SJSA1 (cell line): ENCODE results near the gene GREM1. TPM values are rescaled to one million over a fixed set of nuclear protein-coding genes. Genes with fewer than 3 reads are reported as not detected.

Experiments
- DNase-seq, 2 experiments: peaks; one replicate each; pipeline ENCODE4 v3.0.0-alpha.2; 2015 to 2020; ENCODE audit warnings: low spot score in 2 of 2, low read depth in 1 of 2
- H3K27ac ChIP-seq: fragments of 250-450 bp; sonication (Bioruptor Pico); 2 replicates; pipeline ENCODE4 v1.5.1; 2020; ENCODE audit warnings: mild to moderate bottlenecking, moderate library complexity
- H3K27me3 ChIP-seq: fragments of 250-450 bp; sonication (Bioruptor Pico); replicated peaks from 2 replicates; pipeline ENCODE4 v1.5.1; 2020; ENCODE audit warnings: mild to moderate bottlenecking, moderate library complexity
- H3K36me3 ChIP-seq: fragments of 250-450 bp; sonication (Bioruptor Pico); 2 replicates; pipeline ENCODE4 v1.5.1; 2020; ENCODE audit warnings: mild to moderate bottlenecking
- H3K4me1 ChIP-seq: fragments of 250-450 bp; sonication (Bioruptor Pico); replicated peaks from 2 replicates; pipeline ENCODE4 v1.6.1; 2021; ENCODE audit warnings: mild to moderate bottlenecking
- H3K4me3 ChIP-seq: fragments of 250-450 bp; sonication (Bioruptor Pico); 2 replicates; pipeline ENCODE4 v1.5.1; 2020; ENCODE audit warnings: mild to moderate bottlenecking
- H3K9me3 ChIP-seq: fragments of 250-450 bp; sonication (Bioruptor Pico); replicated peaks from 2 replicates; pipeline ENCODE4 v1.5.1; 2020; ENCODE audit warnings: mild to moderate bottlenecking
- total RNA-seq: library from RNA; depleted of rRNA; stranded (reverse); fragments of >200 nt; shearing (Covaris generic); gene quantifications from 2 replicates; pipeline ENCODE4 v1.2.3, GENCODE V29; 2014

Gene GREM1
- total RNA-seq, 1 experiment from 2014 or later = 12.8 TPM

- Histone ChIP-seq H3K27me3 (no peaks in the 10 kb centered on the region), H3K27ac (no peak overlapping the region), H3K4me1 (peaks cover 19% of the 10 kb centered on the region), H3K4me3 (no peak overlapping the region), H3K36me3 (peaks cover 3% of the 10 kb centered on the region; the same call in 1 of the 2 replicates), H3K9me3 (no peaks in the 10 kb centered on the region)
- no peak for DNase-seq
Observed at GRCh38 chr15:32730677-32731654, 13.2 kb downstream of the GREM1 start.

DNA sequence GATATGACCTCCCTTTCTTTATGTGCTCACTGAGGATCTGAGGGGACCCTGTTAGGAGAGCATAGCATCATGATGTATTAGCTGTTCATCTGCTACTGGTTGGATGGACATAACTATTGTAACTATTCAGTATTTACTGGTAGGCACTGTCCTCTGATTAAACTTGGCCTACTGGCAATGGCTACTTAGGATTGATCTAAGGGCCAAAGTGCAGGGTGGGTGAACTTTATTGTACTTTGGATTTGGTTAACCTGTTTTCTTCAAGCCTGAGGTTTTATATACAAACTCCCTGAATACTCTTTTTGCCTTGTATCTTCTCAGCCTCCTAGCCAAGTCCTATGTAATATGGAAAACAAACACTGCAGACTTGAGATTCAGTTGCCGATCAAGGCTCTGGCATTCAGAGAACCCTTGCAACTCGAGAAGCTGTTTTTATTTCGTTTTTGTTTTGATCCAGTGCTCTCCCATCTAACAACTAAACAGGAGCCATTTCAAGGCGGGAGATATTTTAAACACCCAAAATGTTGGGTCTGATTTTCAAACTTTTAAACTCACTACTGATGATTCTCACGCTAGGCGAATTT lies 14.9 kb downstream of the GREM1 start:
- Histone ChIP-seq H3K9me3 (no peaks in the 10 kb centered on the region), H3K27me3 (no peaks in the 10 kb centered on the region), H3K4me1 (peaks cover 19% of the 10 kb centered on the region), H3K27ac (peak overlapping the region; percentile 57), H3K36me3 (peaks cover 3% of the 10 kb centered on the region; the same call in 1 of the 2 replicates), H3K4me3 (no peak overlapping the region)
- no peak for DNase-seq

DNA sequence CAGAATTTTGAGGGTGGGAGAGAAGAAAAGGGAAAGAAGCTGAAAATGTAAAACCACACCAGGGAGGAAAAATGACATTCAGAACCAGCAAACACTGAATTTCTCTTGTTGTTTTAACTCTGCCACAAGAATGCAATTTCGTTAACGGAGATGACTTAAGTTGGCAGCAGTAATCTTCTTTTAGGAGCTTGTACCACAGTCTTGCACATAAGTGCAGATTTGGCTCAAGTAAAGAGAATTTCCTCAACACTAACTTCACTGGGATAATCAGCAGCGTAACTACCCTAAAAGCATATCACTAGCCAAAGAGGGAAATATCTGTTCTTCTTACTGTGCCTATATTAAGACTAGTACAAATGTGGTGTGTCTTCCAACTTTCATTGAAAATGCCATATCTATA lies 15.5 kb downstream of the GREM1 start:
- Histone ChIP-seq H3K4me3 (no peak overlapping the region), H3K9me3 (no peaks in the 10 kb centered on the region), H3K4me1 (peaks cover 19% of the 10 kb centered on the region), H3K27me3 (no peaks in the 10 kb centered on the region), H3K36me3 (peaks cover 3% of the 10 kb centered on the region; the same call in 1 of the 2 replicates), H3K27ac (peak overlapping the region; percentile 57)
- no peak for DNase-seq

- H3K4me1 ChIP-seq = peaks cover 19% of the 10 kb centered on the region
- no peak for DNase-seq
- no peaks in the 10 kb centered on the region for H3K9me3 ChIP-seq
- H3K4me3 ChIP-seq = no peak overlapping the region
- no peak overlapping the region for H3K27ac ChIP-seq
- H3K27me3 ChIP-seq = no peaks in the 10 kb centered on the region
- H3K36me3 ChIP-seq = no peaks in the 10 kb centered on the region; the same call in 1 of the 2 replicates
Observed at GRCh38 chr15:32735989-32736700, 18.3 kb downstream of the GREM1 start.

DNA sequence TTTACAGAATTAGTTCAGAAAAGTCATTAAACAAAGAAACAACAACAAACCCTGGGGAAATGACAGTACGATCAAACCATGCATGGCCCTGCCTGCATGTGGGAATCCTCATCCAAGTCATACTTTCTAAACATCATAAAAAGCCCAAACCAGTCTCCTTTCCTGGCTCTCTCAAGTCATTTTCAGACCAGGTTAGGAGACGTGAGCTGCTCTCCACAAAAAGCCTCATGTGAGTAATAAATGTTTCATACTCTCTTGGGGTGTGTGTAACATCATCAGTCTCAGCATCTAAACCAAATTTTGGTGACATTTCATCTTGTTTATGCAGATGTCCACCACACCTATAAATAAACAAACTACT lies 18.9 kb downstream of the GREM1 start:
- no peak overlapping the region for H3K4me3 ChIP-seq
- no peaks in the 10 kb centered on the region for H3K9me3 ChIP-seq
- DNase-seq = no peak
- no peak overlapping the region for H3K27ac ChIP-seq
- peaks cover 19% of the 10 kb centered on the region for H3K4me1 ChIP-seq
- no peaks in the 10 kb centered on the region for H3K27me3 ChIP-seq
- H3K36me3 ChIP-seq = no peaks in the 10 kb centered on the region; the same call in 1 of the 2 replicates

GRCh38 chr15:32737304-32737703 lies 19.5 kb downstream of the GREM1 start:
- DNase-seq = no peak

GRCh38 chr15:32738666-32739065 lies 20.9 kb downstream of the GREM1 start:
- H3K36me3 ChIP-seq = no peaks in the 10 kb centered on the region
- no peak for DNase-seq
- no peaks in the 10 kb centered on the region for H3K9me3 ChIP-seq
- no peaks in the 10 kb centered on the region for H3K27me3 ChIP-seq
- H3K4me1 ChIP-seq = peaks cover 2% of the 10 kb centered on the region; the same call in 1 of the 2 replicates
- H3K27ac ChIP-seq = no peak overlapping the region
- no peak overlapping the region for H3K4me3 ChIP-seq

More at GRCh38 chr15:32737304-32737703, 19.5 kb downstream of the GREM1 start:
- Histone ChIP-seq H3K36me3 (no peaks in the 10 kb centered on the region; the same call in 1 of the 2 replicates), H3K9me3 (no peaks in the 10 kb centered on the region), H3K4me1 (peaks cover 15% of the 10 kb centered on the region), H3K27ac (no peak overlapping the region), H3K27me3 (no peaks in the 10 kb centered on the region), H3K4me3 (no peak overlapping the region)

DNA sequence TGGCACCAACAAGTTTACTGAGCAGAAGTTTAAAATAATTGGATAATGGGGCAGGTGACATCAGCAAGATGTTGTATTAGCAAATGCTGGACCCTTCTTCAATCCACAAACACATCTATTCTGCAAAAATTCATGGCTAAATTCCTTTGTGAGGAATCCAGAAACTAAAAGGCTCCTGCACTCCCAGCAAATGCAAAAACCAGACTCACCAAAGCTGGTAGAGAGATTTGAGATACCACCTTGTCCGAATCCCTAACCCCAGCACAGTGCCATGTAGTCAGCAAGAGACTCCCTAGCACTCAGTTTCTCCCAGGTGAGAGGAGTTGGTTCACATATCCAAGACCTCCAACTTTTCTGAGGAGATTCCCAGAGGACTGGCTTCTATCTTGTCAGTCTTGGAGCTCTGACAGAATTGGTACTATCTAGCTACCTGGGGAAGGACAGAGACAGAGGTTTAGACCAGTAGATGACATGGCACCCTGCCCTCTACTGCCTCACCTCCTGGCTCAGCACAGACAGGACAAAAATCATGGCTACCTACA lies 21.8 kb downstream of the GREM1 start:
- no peak overlapping the region for H3K4me3 ChIP-seq
- H3K27me3 ChIP-seq = no peaks in the 10 kb centered on the region
- H3K27ac ChIP-seq = no peak overlapping the region
- H3K4me1 ChIP-seq = no peaks in the 10 kb centered on the region
- no peaks in the 10 kb centered on the region for H3K9me3 ChIP-seq
- no peak for DNase-seq
- H3K36me3 ChIP-seq = no peaks in the 10 kb centered on the region

DNA sequence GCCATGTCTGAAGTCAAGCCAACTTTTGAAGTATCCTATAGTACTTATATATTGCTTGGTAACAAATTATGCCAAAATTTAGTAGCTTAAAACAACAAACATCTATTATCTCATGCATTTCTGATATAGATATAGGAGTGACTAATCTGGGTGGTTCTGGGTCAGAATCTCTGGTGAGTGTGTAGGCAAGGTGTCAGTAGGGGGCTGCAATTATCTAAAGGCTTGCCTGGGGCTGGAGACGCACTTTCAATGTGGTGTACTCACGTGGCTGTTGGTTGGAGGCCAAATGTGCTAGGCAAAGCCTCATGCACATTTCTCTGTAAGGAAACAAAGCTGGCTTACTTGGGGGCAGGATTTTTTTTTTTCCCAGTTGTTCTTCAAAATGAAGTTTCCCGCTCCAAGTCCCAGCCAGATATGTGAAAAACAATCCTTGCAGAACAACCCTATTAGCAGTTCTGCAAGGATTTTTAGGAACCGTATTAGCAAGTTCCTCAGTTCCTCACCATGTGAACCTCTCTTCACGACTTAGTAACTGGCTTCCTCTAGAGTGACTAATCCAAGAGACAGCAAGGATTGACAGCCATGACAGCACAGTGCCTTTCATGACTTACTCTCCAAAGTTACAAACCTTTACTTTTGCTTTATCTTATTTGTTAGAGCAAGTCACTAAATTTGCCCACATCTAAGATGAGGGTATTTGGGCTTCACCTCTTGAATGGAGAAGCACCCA lies 25.8 kb downstream of the GREM1 start:
- Histone ChIP-seq H3K4me3 (no peak overlapping the region), H3K9me3 (no peaks in the 10 kb centered on the region), H3K27me3 (no peaks in the 10 kb centered on the region), H3K27ac (no peak overlapping the region), H3K36me3 (no peaks in the 10 kb centered on the region), H3K4me1 (no peaks in the 10 kb centered on the region)
- DNase-seq = no peak

DNA sequence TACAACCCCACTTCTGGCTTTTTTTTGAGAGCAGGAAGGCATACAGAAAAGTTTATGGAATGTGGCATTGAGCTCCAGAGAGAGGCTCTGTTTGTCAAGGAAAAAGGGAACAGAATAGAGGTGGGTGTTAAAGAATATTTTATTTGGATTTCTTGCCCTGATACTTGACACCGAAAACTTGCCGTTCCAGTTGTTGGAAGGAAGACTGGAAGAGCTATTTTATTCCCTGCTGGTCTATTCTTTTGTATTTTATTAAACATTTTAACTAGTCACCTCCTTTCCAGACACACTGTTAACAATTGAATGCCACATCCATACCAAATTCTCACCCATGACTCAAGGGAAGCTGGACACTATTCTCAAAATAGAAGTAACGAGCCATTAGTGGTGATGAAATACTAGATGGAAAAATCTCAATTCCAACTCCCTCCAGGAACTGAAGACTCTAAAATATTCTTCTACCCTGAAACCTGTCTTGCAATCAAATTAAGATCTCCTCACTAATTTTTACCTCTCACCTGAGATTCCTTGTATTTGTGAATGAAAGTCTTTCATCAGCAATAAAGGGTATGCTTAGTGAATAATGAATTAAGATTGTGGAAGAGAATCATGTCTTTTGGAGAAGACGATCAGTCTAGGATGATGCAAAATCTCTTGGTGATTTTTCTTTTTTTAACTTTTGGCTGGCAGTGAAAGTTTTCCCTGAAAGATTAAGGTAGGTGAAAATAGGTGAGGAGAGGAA lies 28.5 kb downstream of the GREM1 start:
- H3K27ac ChIP-seq = no peak overlapping the region
- H3K4me3 ChIP-seq = no peak overlapping the region
- H3K27me3 ChIP-seq = no peaks in the 10 kb centered on the region
- H3K4me1 ChIP-seq = no peaks in the 10 kb centered on the region
- no peaks in the 10 kb centered on the region for H3K9me3 ChIP-seq
- no peaks in the 10 kb centered on the region for H3K36me3 ChIP-seq
- DNase-seq = no peak

GRCh38 chr15:32747921-32748342 lies 30.1 kb downstream of the GREM1 start:
- no peaks in the 10 kb centered on the region for H3K36me3 ChIP-seq
- no peak overlapping the region for H3K4me3 ChIP-seq
- DNase-seq = no peak
- no peaks in the 10 kb centered on the region for H3K9me3 ChIP-seq
- no peaks in the 10 kb centered on the region for H3K4me1 ChIP-seq
- H3K27me3 ChIP-seq = no peaks in the 10 kb centered on the region
- no peak overlapping the region for H3K27ac ChIP-seq

DNA sequence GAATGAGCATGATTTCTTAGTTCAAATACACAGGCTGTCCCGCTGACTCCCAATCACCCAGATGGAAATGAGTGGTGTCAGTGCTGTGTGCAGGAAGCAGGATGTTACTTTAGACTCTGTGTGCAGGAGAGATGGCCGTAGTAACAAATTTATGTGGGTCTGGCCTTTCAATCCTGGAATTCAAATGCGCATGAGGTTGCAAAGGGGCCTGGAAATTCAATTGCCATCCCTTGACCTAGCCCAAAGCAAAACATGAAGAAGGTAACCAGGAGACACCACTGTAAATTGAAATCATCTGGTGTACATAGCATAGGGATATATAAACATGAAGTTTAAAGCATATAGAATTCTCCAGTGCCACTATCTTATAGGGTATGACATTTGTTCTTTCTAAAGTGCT lies 33.2 kb downstream of the GREM1 start:
- H3K4me1 ChIP-seq = no peaks in the 10 kb centered on the region
- H3K9me3 ChIP-seq = no peaks in the 10 kb centered on the region
- H3K36me3 ChIP-seq = no peaks in the 10 kb centered on the region
- H3K4me3 ChIP-seq = no peak overlapping the region
- no peak overlapping the region for H3K27ac ChIP-seq
- no peak for DNase-seq
- H3K27me3 ChIP-seq = no peaks in the 10 kb centered on the region
